SK-N-MC (cell line): Measurements from ENCODE around the gene NR2F1-AS1.

Experiments used
- DNase-seq: peaks from one replicate; pipeline ENCODE4 v3.0.0-alpha.2; 2011; ENCODE audit warnings: low read depth, low spot score
- H3K27ac ChIP-seq: fragments of 200-600 bp; sonication (generic); 2 replicates; pipeline ENCODE4 v1.5.1; 2016; ENCODE audit warnings: mixed run types
- H3K36me3 ChIP-seq: fragments of 200-600 bp; sonication (generic); 2 replicates; pipeline ENCODE4 v1.6.1; 2017; ENCODE audit warnings: antibody characterized with exemption, low read length, mixed read lengths; ENCODE audit not compliant: insufficient read depth
- H3K4me3 ChIP-seq: fragments of 200-600 bp; sonication (generic); 2 replicates; pipeline ENCODE4 v1.5.1; 2016
- H3K9ac ChIP-seq: fragments of 200-600 bp; sonication (generic); 2 replicates; pipeline ENCODE4 v1.8.0; 2017; ENCODE audit warnings: mixed run types, mixed read lengths; ENCODE audit not compliant: insufficient read length
- H3K9me3 ChIP-seq: fragments of 200-600 bp; sonication (generic); 2 replicates; pipeline ENCODE4 v1.6.1; 2017; ENCODE audit warnings: low read depth, mild to moderate bottlenecking, antibody characterized with exemption, low read length, moderate library complexity, mixed read lengths
- EZH2 ChIP-seq: fragments of 200-600 bp; sonication (generic); IDR thresholded peaks from one replicate; pipeline ENCODE4 v1.6.1; 2017; ENCODE audit warnings: antibody characterized with exemption
- FOXP2 ChIP-seq: optimal IDR thresholded peaks from 2 replicates; pipeline ENCODE3; 2011; ENCODE audit warnings: mild to moderate bottlenecking, moderate library complexity; ENCODE audit not compliant: insufficient read depth; ENCODE audit errors: extremely low read length, control extremely low read depth
- POLR2AphosphoS5 ChIP-seq: IDR thresholded peaks from 2 replicates; pipeline ENCODE4 v1.6.1; 2012; ENCODE audit warnings: mild to moderate bottlenecking, low read depth, low read length, borderline replicate concordance

The NR2F1-AS1 gene

GRCh38 chr5:93427316-93427715 is 153.7 kb downstream of the NR2F1-AS1 start:
- H3K36me3 ChIP-seq: no peaks in the 10 kb centered on the region
- H3K9me3 ChIP-seq: no peaks in the 10 kb centered on the region
- H3K4me3 ChIP-seq: no peak overlapping the region
- TF ChIP-seq FOXP2 (no peak), POLR2AphosphoS5 (no peak), EZH2 (no peak)
- no peak for DNase-seq
- H3K27ac ChIP-seq: no peak overlapping the region
- no peak overlapping the region for H3K9ac ChIP-seq

- TF ChIP-seq FOXP2: no peak
- no peak for TF ChIP-seq POLR2AphosphoS5
- no peak for TF ChIP-seq EZH2
- Histone ChIP-seq H3K9me3 (no peaks in the 10 kb centered on the region), H3K36me3 (no peaks in the 10 kb centered on the region), H3K27ac (no peak overlapping the region), H3K9ac (no peak overlapping the region), H3K4me3 (no peak overlapping the region)
- no peak for DNase-seq
Measured at GRCh38 chr5:93425096-93425495, 155.9 kb downstream of the NR2F1-AS1 start.

GRCh38 chr5:93423300-93423699 is 157.7 kb downstream of the NR2F1-AS1 start:
- no peak overlapping the region for H3K9ac ChIP-seq
- TF ChIP-seq FOXP2 (no peak), POLR2AphosphoS5 (no peak), EZH2 (no peak)
- peak overlapping the region; percentile 23; the same call in 1 of the 2 replicates for H3K27ac ChIP-seq

GRCh38 chr5:93422652-93423280 is 158.3 kb downstream of the NR2F1-AS1 start:
- Histone ChIP-seq H3K9me3 (no peaks in the 10 kb centered on the region), H3K27ac (peak overlapping the region; percentile 23; the same call in 1 of the 2 replicates), H3K9ac (no peak overlapping the region), H3K4me3 (no peak overlapping the region), H3K36me3 (no peaks in the 10 kb centered on the region)
- TF ChIP-seq EZH2 (no peak), POLR2AphosphoS5 (no peak), FOXP2 (no peak)
- DNase-seq: no peak

More at GRCh38 chr5:93423300-93423699, 157.7 kb downstream of the NR2F1-AS1 start:
- no peak overlapping the region for H3K4me3 ChIP-seq
- no peaks in the 10 kb centered on the region for H3K36me3 ChIP-seq
- no peak for DNase-seq
- no peaks in the 10 kb centered on the region for H3K9me3 ChIP-seq

GRCh38 chr5:93421987-93422401 is 159.0 kb downstream of the NR2F1-AS1 start:
- DNase-seq: no peak
- Histone ChIP-seq H3K9ac (no peak overlapping the region), H3K4me3 (peak overlapping the region; percentile 35), H3K9me3 (no peaks in the 10 kb centered on the region), H3K27ac (peak overlapping the region; percentile 73), H3K36me3 (no peaks in the 10 kb centered on the region)
- no peak for TF ChIP-seq FOXP2
- no peak for TF ChIP-seq POLR2AphosphoS5

- no peaks in the 10 kb centered on the region for H3K9me3 ChIP-seq
- no peak overlapping the region for H3K9ac ChIP-seq
- H3K27ac ChIP-seq: peak overlapping the region; percentile 73
Measured at GRCh38 chr5:93421468-93421867, 159.6 kb downstream of the NR2F1-AS1 start.

GRCh38 chr5:93417490-93417889 is 163.5 kb downstream of the NR2F1-AS1 start:
- DNase-seq: no peak
- no peak overlapping the region for H3K27ac ChIP-seq
- no peak overlapping the region for H3K4me3 ChIP-seq
- H3K9ac ChIP-seq: no peak overlapping the region
- no peaks in the 10 kb centered on the region for H3K36me3 ChIP-seq
- no peaks in the 10 kb centered on the region for H3K9me3 ChIP-seq
- TF ChIP-seq EZH2 (no peak), POLR2AphosphoS5 (no peak), FOXP2 (no peak)

More at GRCh38 chr5:93421468-93421867, 159.6 kb downstream of the NR2F1-AS1 start:
- no peak for DNase-seq
- TF ChIP-seq POLR2AphosphoS5: no peak
- no peak for TF ChIP-seq EZH2
- TF ChIP-seq FOXP2: no peak
- H3K4me3 ChIP-seq: peak overlapping the region; percentile 35
- no peaks in the 10 kb centered on the region for H3K36me3 ChIP-seq

- H3K9me3 ChIP-seq: no peaks in the 10 kb centered on the region
- H3K36me3 ChIP-seq: no peaks in the 10 kb centered on the region
- DNase-seq: no peak
- no peak for TF ChIP-seq FOXP2
- no peak for TF ChIP-seq EZH2
- TF ChIP-seq POLR2AphosphoS5: no peak
- H3K9ac ChIP-seq: no peak overlapping the region
- no peak overlapping the region for H3K27ac ChIP-seq
- no peak overlapping the region for H3K4me3 ChIP-seq
Measured at GRCh38 chr5:93415819-93416218, 165.2 kb downstream of the NR2F1-AS1 start.

- Histone ChIP-seq H3K9ac (no peak overlapping the region), H3K27ac (no peak overlapping the region), H3K36me3 (no peaks in the 10 kb centered on the region), H3K9me3 (no peaks in the 10 kb centered on the region), H3K4me3 (no peak overlapping the region)
- TF ChIP-seq EZH2: no peak
- TF ChIP-seq POLR2AphosphoS5: no peak
- no peak for TF ChIP-seq FOXP2
- DNase-seq: no peak
Measured at GRCh38 chr5:93411716-93412115, 169.3 kb downstream of the NR2F1-AS1 start.
